Left cardiac atrium (tissue), 2 donors: ENCODE data around the gene NANOS2. TPM values are rescaled to one million over a fixed set of nuclear protein-coding genes. Genes with fewer than 3 reads are reported as not detected.

Experiments
- total RNA-seq, 2 donors: library from RNA; stranded (reverse); fragmentation: NEBNext Ultra II Directional; extraction: Animal tissue kit (Norgen Biotek cat#: 25700); gene quantifications; one replicate each; pipeline ENCODE4 v1.2.1, GENCODE V29; 2021
- donor health status: DM: no; HTN: yes; CAD: no; lungs with severe emphysema.
- donor health status: DM: yes; HTN: yes; CAD: no.

NANOS2 gene
- total RNA-seq, 2 donors from 2014 or later = not detected

Other genes starting within 250 kb of the NANOS2 start
- gene GIPR, start 246.6 kb downstream of the NANOS2 start, total RNA-seq = 10 to 100 TPM in 1 of 2 donors, 1 to 10 TPM in 1; 7.2 to 11.0 TPM
- 100 to 1,000 TPM; 251 to 270 TPM for gene SNRPD2, start 222.8 kb downstream of the NANOS2 start, total RNA-seq
- gene QPCTL, start 222.1 kb downstream of the NANOS2 start, total RNA-seq = 1 to 10 TPM; 2.9 to 3.2 TPM
- 10 to 100 TPM in 1 of 2 donors, 1 to 10 TPM in 1; 9.6 to 10.8 TPM for gene FBXO46, start 183.9 kb downstream of the NANOS2 start, total RNA-seq
- gene MEIOSIN, start 181.3 kb downstream of the NANOS2 start, total RNA-seq = under 1 TPM; 0.21 to 0.24 TPM
- 10 to 100 TPM; 15.6 to 21.1 TPM for gene SIX5, start 145.5 kb downstream of the NANOS2 start, total RNA-seq
- gene DMPK, start 132.3 kb downstream of the NANOS2 start, total RNA-seq = 100 to 1,000 TPM; 200 to 241 TPM
- 10 to 100 TPM; 55.3 to 57.7 TPM for gene DMWD, start 121.9 kb downstream of the NANOS2 start, total RNA-seq
- not detected for gene RSPH6A, start 99.5 kb downstream of the NANOS2 start, total RNA-seq
- gene SYMPK, start 51.6 kb downstream of the NANOS2 start, total RNA-seq = 10 to 100 TPM; 29.0 to 29.6 TPM
- not detected for gene FOXA3, start 50.5 kb downstream of the NANOS2 start, total RNA-seq
- 10 to 100 TPM; 18.3 to 21.3 TPM for gene IRF2BP1, start 28.6 kb downstream of the NANOS2 start, total RNA-seq
- 10 to 100 TPM in 1 of 2 donors, 1 to 10 TPM in 1; 9.3 to 12.8 TPM for gene MYPOP, start 12.2 kb downstream of the NANOS2 start, total RNA-seq
- gene NOVA2, start 59.1 kb upstream of the NANOS2 start, total RNA-seq = 1 to 10 TPM; 4.2 to 5.8 TPM
- 10 to 100 TPM; 10.0 to 10.8 TPM for gene CCDC61, start 80.7 kb upstream of the NANOS2 start, total RNA-seq
- under 1 TPM in 1 of 2 donors, not detected in 1; 0.32 TPM for gene PGLYRP1, start 108.3 kb upstream of the NANOS2 start, total RNA-seq
- not detected for gene IGFL4, start 126.2 kb upstream of the NANOS2 start, total RNA-seq
- not detected for gene IGFL3, start 209.9 kb upstream of the NANOS2 start, total RNA-seq
- gene IGFL2, start 233.5 kb upstream of the NANOS2 start, total RNA-seq = not detected